GM12801 (cell line): Measurements from ENCODE around the gene COL16A1.

Source experiments
- CTCF ChIP-seq: IDR thresholded peaks from one replicate; pipeline ENCODE4 v1.5.1; 2011; ENCODE audit warnings: control low read depth; ENCODE audit not compliant: insufficient read length; ENCODE audit errors: extremely low read depth

COL16A1 gene

GRCh38 chr1:31666263-31666963 is 37.4 kb downstream of the COL16A1 start:
- TF ChIP-seq CTCF, result no peak

- TF ChIP-seq CTCF, result no peak
These were observed 38.5 kb downstream of the COL16A1 start for GRCh38 chr1:31665234-31665878.

- no peak for TF ChIP-seq CTCF
These were observed 39.3 kb downstream of the COL16A1 start for GRCh38 chr1:31664528-31664927.

- no peak for TF ChIP-seq CTCF
These were observed 40.0 kb downstream of the COL16A1 start for GRCh38 chr1:31663622-31664452.

GRCh38 chr1:31662463-31662862 is 41.4 kb downstream of the COL16A1 start:
- no peak for TF ChIP-seq CTCF

- no peak for TF ChIP-seq CTCF
These were observed 42.0 kb downstream of the COL16A1 start for GRCh38 chr1:31661856-31662255.

- no peak for TF ChIP-seq CTCF
These were observed 42.9 kb downstream of the COL16A1 start for GRCh38 chr1:31660871-31661455.
